ENCODE measurements around the gene TMEM201.

GRCh38 chr1:9649769-9650168, 61.1 kb downstream of the TMEM201 start:
- TF ChIP-seq CTCF (IDR thresholded peaks at IDR 0.05; ENCODE audit: low read length) (no peak), EZH2 (optimal IDR thresholded peaks at IDR 0.05; ENCODE audit: low read depth, low read length) (no peak), EZH2phosphoT487 (IDR thresholded peaks at IDR 0.05; ENCODE audit: low read length) (no peak)

Data from MM.1S (cell line).